ENCODE measurements around the gene ATP2A1. TPM values are rescaled to one million over a fixed set of nuclear protein-coding genes. Genes with fewer than 3 reads are reported as not detected.
A peak's percentile ranks its signal among the peaks of the same experiment; 100 is the strongest.

Gene ATP2A1
- total and polyA plus RNA-seq, 2 of the 13 experiments (the other 11 are each of a cell fraction or from before 2014, with no cell fraction given) = 3.2 to 12.5 TPM

- peak; percentile 92 for TF ChIP-seq YY1 (IDR thresholded peaks at IDR 0.05; ENCODE audit: insufficient read depth, insufficient replicate concordance, low read depth, low read length)
- TF ChIP-seq HMGXB4 (CRISPR knock-in tag; IDR thresholded peaks at IDR 0.05; ENCODE audit: borderline replicate concordance in 1 of 2, low read depth in 1 of 2) = peak; percentile 70 to 81; a peak in 3 of 4 replicates
- 0 out of 2 replicates have a peak, but pooled peaks have one; percentile 37 for TF ChIP-seq ZNF556 (CRISPR knock-in tag; IDR thresholded peaks at IDR 0.05; ENCODE audit: borderline replicate concordance)
- TF ChIP-seq ZNF772 (CRISPR knock-in tag; IDR thresholded peaks at IDR 0.05) = peak; percentile 18; the same call in 1 of the 2 replicates
- peak; percentile 50; the same call in 1 of the 2 replicates for TF ChIP-seq ZNF543 (CRISPR knock-in tag; IDR thresholded peaks at IDR 0.05)
- TF ChIP-seq ZNF577 (CRISPR knock-in tag; IDR thresholded peaks at IDR 0.05; ENCODE audit: borderline replicate concordance, low read depth) = no peak
- peak; percentile 26; the same call in 1 of the 2 replicates for TF ChIP-seq ZSCAN31 (CRISPR knock-in tag; IDR thresholded peaks at IDR 0.05; ENCODE audit: low read depth)
- TF ChIP-seq ZNF160 (CRISPR knock-in tag; IDR thresholded peaks at IDR 0.05) = no peak
- peak; percentile 83 for TF ChIP-seq UBTF (CRISPR knock-in tag; IDR thresholded peaks at IDR 0.05)
- no peak for TF ChIP-seq NONO (IDR thresholded peaks at IDR 0.05)
- peak; percentile 82 for TF ChIP-seq NONO (CRISPR knock-in tag; conservative IDR thresholded peaks at IDR 0.05)
- 0 out of 2 replicates have a peak, but pooled peaks have one; percentile 48 for TF ChIP-seq ZNF383 (CRISPR knock-in tag; IDR thresholded peaks at IDR 0.05; ENCODE audit: borderline replicate concordance)
- TF ChIP-seq ZNF607 (CRISPR knock-in tag; IDR thresholded peaks at IDR 0.05; ENCODE audit: borderline replicate concordance) = no peak; the same call in 1 of the 2 replicates
- TF ChIP-seq ZNF337 (CRISPR knock-in tag; IDR thresholded peaks at IDR 0.05; ENCODE audit: borderline replicate concordance, low read depth) = no peak
- TF ChIP-seq SPEN (CRISPR knock-in tag; IDR thresholded peaks at IDR 0.05; ENCODE audit: low read depth) = peak; percentile 72
- TF ChIP-seq ZBTB46 (CRISPR knock-in tag; IDR thresholded peaks at IDR 0.05; ENCODE audit: borderline replicate concordance) = peak; percentile 90; the same call in 1 of the 2 replicates
- TF ChIP-seq KAT8 (CRISPR knock-in tag; IDR thresholded peaks at IDR 0.05) = peak; percentile 76
- 0 out of 2 replicates have a peak, but pooled peaks have one; percentile 47 for TF ChIP-seq ZBTB43 (CRISPR knock-in tag; conservative IDR thresholded peaks at IDR 0.05)
Observed at GRCh38 chr16:28950648-28951409, 72.5 kb downstream of the ATP2A1 start, which contains the start of gene NFATC2IP (continued).

Measured in HepG2 (cell line).